Sigmoid colon (tissue), 4 donors: ENCODE measurements around the gene FUT6.

Experiments
- CTCF ChIP-seq, 4 experiments: fragments of 450-650 bp in 3 of 4; fragments of 200-600 bp in 1 of 4; IDR thresholded peaks; one replicate each; pipeline ENCODE4 v1.5.1; 2016 to 2019; ENCODE audit warnings: antibody characterized with exemption in 4 of 4, mild to moderate bottlenecking in 3 of 4, moderate library complexity in 2 of 4
- EP300 ChIP-seq, 4 donors: sonication (generic); formaldehyde crosslinking; IDR thresholded peaks; one replicate each; pipeline ENCODE4 v1.6.1; 2017; ENCODE audit warnings: antibody characterized with exemption in 4 of 4
- POLR2A ChIP-seq, 2 donors: fragments of 450-650 bp; IDR thresholded peaks; one replicate each; pipeline ENCODE4 v1.6.1; 2016; ENCODE audit warnings: antibody characterized with exemption in 2 of 2, mild to moderate bottlenecking in 2 of 2, moderate library complexity in 2 of 2
- POLR2AphosphoS5 ChIP-seq, 4 donors: sonication (generic); formaldehyde crosslinking; IDR thresholded peaks; one replicate each; pipeline ENCODE4 v1.6.1; 2017; ENCODE audit warnings: antibody characterized with exemption in 4 of 4

GRCh38 chr19:5821521-5822180, 17.9 kb downstream of the FUT6 start:
- TF ChIP-seq CTCF (IDR thresholded peaks at IDR 0.05) (no peak), EP300 (IDR thresholded peaks at IDR 0.05) (no peak), POLR2A (IDR thresholded peaks at IDR 0.05) (no peak), POLR2AphosphoS5 (IDR thresholded peaks at IDR 0.05) (no peak)
